GM19351 (cell line): ENCODE results near the gene CREB3.

ENCODE experiments used
- ATAC-seq: cut with Tn5 transposase; IDR thresholded peaks from one replicate; pipeline ENCODE4 v1.9.1; 2021; ENCODE audit warnings: mild to moderate bottlenecking, moderate library complexity; ENCODE audit not compliant: unreplicated experiment

The CREB3 gene

GRCh38 chr9:35771943-35772342, 39.5 kb downstream of the CREB3 start:
- ATAC-seq: no peak

- no peak for ATAC-seq
Measured at GRCh38 chr9:35774907-35775635, 42.6 kb downstream of the CREB3 start.

GRCh38 chr9:35776018-35776417, 43.6 kb downstream of the CREB3 start:
- no peak for ATAC-seq

GRCh38 chr9:35778496-35778895, 46.0 kb downstream of the CREB3 start:
- ATAC-seq: no peak

- ATAC-seq: no peak
Measured at GRCh38 chr9:35781066-35781465, 48.6 kb downstream of the CREB3 start.

- no peak for ATAC-seq
Measured at GRCh38 chr9:35783418-35783817, 51.0 kb downstream of the CREB3 start.
